ENCODE measurements around the gene EFCAB10.
"Not testable (repeated sequence)": the region's sequence is repeated elsewhere in the genome, so short reads cannot be mapped to it uniquely, and the experiment has no call there.

EFCAB10 gene

DNA sequence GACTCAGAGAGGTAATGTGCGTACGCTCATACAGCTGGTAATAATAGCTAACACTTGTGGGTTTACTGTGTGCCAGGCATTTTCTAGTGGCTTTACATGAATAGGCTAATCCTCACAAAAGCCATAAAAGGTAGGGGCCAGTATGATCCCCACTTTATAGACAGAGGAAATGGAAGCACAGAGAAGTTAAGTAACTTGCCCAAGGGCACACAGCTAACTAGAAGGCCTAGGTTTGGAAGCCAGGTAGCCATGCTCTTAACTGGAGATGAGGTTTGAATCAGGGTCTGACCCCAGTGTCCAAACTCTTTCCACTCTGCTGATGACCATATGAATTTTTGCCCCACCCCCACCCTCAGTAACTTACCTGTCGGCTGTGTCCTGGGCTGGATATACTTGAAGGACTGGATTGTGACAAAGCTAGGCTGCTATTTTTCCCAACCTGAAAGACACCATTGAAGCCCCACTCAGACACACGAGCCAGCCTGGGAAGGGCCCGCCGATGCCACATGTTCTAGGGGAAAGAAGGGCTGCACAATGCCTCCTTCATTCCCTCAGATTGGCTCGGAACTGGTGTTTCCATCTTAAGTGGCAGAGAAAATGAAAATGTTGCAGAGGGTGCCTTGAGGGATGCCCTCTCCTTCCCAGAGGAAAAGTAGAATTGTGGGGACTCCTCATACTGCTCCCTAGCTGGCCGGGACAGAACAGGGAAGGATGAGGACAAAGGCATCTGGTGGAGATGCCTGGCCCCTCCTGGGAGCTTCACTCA lies 29.1 kb upstream of the EFCAB10 start:
- Mint-ChIP-seq H3K4me1 (no peaks in the 10 kb centered on the region), H3K36me3 (peaks cover 7% of the 10 kb centered on the region), H3K27me3 (no peaks in the 10 kb centered on the region), H3K4me3 (no peak overlapping the region), H3K27ac (no peak overlapping the region), H3K9me3 (no peaks in the 10 kb centered on the region)

DNA sequence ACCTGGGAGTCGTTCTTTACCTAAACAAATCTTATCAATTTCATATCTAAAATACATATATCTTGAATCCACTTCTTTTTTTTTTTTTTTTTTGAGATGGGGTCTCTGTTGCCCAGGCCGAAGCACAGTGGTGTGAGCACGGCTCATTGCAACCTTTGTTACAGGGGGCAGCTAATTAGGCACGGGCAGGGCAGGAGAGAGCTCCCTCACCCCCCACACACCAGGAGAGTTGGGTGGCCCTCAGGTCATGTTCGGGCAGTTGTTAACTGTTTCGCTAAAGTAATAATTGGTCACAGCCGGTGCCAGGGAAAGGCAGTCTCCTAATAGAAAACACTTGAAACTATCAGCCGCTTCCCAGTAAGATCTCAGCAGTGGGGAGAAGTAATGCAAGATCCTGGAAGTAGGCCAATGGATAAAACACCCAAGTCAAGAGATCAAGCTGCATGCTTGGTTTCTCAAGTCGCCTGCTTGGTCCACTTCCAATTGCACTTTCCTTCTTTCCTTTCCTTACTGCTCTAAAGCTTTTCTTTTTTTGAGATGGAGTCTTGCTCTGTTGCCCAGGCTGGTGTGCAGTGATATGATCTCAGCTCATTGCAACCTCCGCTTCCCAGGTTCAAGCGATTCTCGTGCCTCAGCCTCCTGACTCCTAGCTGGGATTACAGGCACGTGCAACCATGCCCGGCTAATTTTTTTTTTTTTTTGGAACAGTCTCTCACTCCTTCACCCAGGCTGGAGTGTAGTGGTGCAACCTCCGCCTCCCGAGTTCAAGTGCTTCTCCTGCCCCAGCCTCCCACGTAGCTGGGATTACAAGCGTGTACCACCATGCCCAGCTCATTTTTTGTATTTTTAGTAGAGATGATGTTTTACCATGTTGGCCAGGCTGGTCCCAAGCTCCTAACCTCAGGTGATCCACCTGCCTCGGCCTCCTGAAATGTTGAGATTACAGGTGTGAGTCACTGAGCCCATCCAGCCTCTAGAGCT lies 21.3 kb upstream of the EFCAB10 start:
- no peak overlapping the region for H3K27ac Mint-ChIP-seq

DNA sequence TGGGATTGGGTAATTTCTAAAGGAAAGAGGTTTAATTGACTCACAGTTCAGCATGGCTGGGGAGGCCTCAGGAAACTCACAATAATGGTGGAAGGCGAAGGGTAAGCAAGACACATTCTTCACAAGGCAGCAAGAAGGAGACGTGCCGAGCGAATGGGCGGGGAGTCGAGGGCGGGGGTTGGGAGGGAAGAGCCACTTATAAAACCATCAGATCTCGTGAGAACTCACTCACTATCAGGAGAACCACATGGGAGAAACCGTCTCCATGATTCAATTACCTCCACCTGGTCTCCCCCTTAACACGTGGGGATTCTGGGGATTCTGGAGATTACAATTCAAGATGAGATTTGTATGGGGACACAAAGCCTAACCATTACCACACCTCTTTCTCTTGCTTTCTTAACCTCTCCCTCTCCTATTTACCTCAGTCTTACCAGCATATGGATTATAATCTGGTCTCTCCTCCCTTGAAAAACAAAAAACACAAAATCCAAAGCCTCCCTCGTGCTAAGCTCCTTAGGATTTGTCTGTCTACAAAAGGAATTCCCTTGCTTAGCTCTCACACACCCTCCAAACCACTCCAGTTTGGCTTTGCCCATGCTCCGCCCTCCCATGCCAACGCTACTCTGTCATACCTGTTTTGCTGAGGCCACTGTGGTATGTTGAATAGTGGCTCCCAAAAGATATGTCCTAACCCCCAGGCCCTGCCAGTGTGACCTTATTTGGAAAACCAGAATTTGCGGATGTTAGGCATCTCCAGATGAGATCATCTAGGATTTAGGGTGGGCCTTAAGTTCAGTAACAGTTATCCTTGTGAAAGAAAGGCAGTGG lies 19.6 kb upstream of the EFCAB10 start:
- H3K27me3 Mint-ChIP-seq, result peaks cover 3% of the 10 kb centered on the region

More for the DNA sequence above, 21.3 kb upstream of the EFCAB10 start:
- Mint-ChIP-seq H3K9me3 (no peaks in the 10 kb centered on the region), H3K36me3 (peaks cover 1% of the 10 kb centered on the region), H3K4me1 (no peaks in the 10 kb centered on the region), H3K4me3 (no peak overlapping the region), H3K27me3 (peaks cover 1% of the 10 kb centered on the region)

DNA sequence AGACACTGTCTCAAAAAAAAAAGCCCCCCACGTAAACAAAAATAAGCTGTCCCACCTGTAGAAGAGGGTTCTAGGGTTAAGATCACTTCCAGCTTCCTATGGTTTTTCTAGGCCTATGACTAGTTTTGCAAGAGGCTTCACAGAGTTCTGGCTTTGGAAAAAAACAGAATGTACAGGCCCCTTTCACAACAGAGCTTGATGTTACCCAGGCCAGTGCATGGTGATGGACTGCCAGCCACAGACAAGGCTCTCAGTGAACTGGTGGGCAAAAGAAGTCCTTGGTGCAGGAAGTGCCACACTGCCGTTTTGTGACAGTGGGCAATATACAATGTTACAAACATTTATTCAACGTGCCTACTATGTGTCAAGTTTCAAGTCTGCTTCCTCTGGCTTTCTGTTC lies 18.3 kb upstream of the EFCAB10 start:
- H3K4me3 Mint-ChIP-seq, result no peak overlapping the region
- H3K27ac Mint-ChIP-seq, result no peak overlapping the region
- no peaks in the 10 kb centered on the region for H3K9me3 Mint-ChIP-seq
- H3K36me3 Mint-ChIP-seq, result peaks cover 1% of the 10 kb centered on the region
- peaks cover 3% of the 10 kb centered on the region for H3K27me3 Mint-ChIP-seq
- H3K4me1 Mint-ChIP-seq, result no peaks in the 10 kb centered on the region

More for the DNA sequence above, 19.6 kb upstream of the EFCAB10 start:
- no peaks in the 10 kb centered on the region for H3K9me3 Mint-ChIP-seq
- no peaks in the 10 kb centered on the region for H3K4me1 Mint-ChIP-seq
- H3K4me3 Mint-ChIP-seq, result no peak overlapping the region
- peaks cover 1% of the 10 kb centered on the region for H3K36me3 Mint-ChIP-seq
- H3K27ac Mint-ChIP-seq, result no peak overlapping the region

DNA sequence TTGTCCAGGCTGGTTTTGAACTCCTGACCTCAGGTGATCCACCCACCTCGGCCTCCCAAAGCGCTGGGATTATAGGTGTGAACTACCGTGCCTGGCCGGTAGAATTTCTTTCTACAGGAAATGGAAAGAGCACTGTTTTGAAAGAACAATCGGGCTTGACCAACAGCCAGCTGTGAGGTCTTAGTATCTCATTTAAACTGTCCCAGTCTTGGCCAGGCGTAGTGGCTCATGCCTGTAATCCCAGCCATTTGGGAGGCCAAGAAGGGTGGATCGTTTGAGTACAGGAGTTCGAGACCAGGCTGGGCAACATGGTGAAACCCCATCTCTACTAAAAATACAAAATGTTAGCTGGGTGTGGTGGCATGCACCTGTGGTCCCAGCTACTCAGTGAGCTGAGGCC lies 17.8 kb upstream of the EFCAB10 start:
- H3K9me3 Mint-ChIP-seq, H3K27ac Mint-ChIP-seq, H3K27me3 Mint-ChIP-seq, H3K4me3 Mint-ChIP-seq, H3K4me1 Mint-ChIP-seq, H3K36me3 Mint-ChIP-seq: not testable (repeated sequence)

DNA sequence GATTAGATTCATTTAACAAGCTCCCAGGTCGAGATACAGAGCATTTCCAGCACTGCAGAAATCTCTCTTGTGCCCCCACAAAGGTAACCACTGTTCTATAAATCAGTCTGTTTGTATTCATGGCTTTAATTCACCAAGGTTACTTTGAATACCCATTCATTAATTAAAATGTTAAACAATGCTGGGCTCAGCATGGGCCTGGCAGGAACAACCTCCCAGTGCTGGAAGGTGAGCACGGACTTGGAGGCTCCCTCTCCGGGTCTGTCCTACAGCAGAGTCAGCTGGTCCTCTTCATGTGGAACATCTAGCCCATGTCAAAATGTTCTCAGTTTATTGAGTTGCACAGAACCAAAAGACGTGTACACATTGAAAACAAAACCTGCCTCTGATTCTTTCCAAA lies 15.6 kb upstream of the EFCAB10 start:
- Mint-ChIP-seq H3K4me3 (no peak overlapping the region), H3K4me1 (no peaks in the 10 kb centered on the region), H3K27ac (no peak overlapping the region), H3K36me3 (no peaks in the 10 kb centered on the region), H3K9me3 (no peaks in the 10 kb centered on the region), H3K27me3 (peaks cover 3% of the 10 kb centered on the region)

DNA sequence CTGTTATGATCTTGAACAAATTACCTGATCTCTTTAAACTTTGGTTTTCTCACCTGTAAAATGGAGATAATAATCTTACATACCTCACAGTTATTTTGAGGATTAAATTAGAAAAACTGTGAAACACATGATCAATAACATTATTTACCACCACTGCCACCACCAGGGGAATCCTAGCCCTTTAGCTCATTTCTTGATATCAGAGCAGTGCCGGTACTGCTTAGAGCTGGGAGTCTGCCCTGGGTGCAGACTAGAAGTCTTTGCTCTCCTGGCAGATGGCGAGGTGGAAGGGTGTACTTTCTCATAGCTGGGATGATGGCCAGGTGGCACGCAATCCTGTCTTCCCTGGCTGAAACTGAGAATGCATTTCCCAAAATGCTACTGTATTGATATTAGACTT lies 12.7 kb upstream of the EFCAB10 start:
- Mint-ChIP-seq H3K4me1 (peaks cover 4% of the 10 kb centered on the region), H3K27ac (no peak overlapping the region)

DNA sequence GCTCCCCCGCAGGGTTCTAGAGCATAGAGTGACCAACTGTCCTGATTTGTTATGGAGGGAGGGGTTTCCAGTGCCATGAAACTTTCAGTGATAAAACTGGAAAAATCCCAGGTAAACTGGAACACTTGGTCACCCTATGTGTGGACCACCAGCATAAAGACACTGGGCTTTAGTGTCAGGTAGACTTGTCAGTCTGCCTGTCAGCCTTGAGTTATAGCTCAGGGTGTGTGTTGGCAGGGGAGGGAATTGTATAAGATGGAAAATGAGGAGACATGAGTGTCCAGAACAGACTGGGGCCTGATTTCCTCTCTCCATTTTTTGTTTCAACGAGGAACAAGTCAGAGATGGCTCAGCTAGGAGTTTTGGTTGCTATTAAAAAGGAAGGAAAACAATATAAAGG lies 10.2 kb upstream of the EFCAB10 start:
- H3K27me3 Mint-ChIP-seq, result no peaks in the 10 kb centered on the region
- peaks cover 10% of the 10 kb centered on the region for H3K4me1 Mint-ChIP-seq
- H3K36me3 Mint-ChIP-seq, result no peaks in the 10 kb centered on the region
- H3K27ac Mint-ChIP-seq, result no peak overlapping the region
- no peaks in the 10 kb centered on the region for H3K9me3 Mint-ChIP-seq
- no peak overlapping the region for H3K4me3 Mint-ChIP-seq

More for the DNA sequence above, 12.7 kb upstream of the EFCAB10 start:
- H3K9me3 Mint-ChIP-seq, result no peaks in the 10 kb centered on the region
- H3K36me3 Mint-ChIP-seq, result no peaks in the 10 kb centered on the region
- peaks cover 2% of the 10 kb centered on the region for H3K27me3 Mint-ChIP-seq
- no peak overlapping the region for H3K4me3 Mint-ChIP-seq

DNA sequence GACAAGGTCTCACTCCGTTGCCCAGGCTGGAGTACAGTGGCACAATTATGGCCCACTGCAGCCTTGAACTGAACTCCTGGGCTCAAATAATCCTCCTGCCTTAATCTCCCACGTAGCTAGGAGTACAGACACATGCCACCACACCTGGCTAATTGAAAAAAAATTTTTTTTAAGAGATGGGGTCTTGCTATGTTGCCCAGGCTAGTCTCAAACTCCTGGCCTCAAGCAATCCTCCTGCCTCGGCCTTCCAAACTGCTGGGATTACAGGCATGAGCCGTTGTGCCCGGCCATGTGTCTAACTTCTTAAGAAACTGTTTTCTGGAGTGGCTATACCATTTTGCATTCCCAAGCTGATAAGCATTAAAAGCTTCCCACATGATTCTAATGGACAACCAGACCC lies 9.5 kb upstream of the EFCAB10 start:
- H3K27ac Mint-ChIP-seq, result no peak overlapping the region
- no peaks in the 10 kb centered on the region for H3K36me3 Mint-ChIP-seq
- no peak overlapping the region for H3K4me3 Mint-ChIP-seq
- no peaks in the 10 kb centered on the region for H3K9me3 Mint-ChIP-seq
- H3K4me1 Mint-ChIP-seq, result peaks cover 10% of the 10 kb centered on the region
- no peaks in the 10 kb centered on the region for H3K27me3 Mint-ChIP-seq

DNA sequence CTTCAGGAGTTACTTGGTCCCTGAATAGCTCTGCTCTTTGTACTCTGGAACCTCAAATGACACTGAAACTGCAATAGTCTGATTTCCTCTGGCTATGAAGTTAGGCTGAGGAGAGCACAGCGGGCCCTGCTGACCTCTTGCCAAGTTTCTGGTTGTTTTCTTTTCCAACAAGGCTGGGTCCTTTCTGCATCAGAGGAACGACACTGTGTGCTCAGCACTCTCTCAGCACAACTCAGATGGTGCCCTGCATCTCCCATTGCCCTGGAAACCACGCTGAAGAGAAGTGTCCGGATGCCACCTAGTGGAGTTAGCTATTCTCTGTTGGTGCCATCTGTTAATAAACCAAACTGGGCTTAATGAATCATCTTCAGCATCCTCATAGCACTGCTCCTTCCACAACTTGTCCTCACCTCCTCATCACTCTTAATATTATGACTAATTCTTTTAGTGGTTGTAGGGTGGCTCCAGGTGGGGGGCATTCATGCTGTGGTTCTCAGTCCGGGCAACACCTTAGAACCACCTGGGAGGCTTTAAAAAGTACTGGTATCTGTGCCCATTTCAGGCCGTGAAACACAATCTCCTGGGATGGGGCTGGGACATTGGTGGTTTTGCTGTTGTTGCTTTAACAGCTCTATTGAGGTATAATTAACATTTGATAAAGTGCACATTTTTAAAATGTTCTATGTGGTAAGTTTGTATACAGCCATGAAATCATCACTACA lies 8.2 kb upstream of the EFCAB10 start:
- H3K27ac Mint-ChIP-seq, result no peak overlapping the region
- no peak overlapping the region for H3K4me3 Mint-ChIP-seq

DNA sequence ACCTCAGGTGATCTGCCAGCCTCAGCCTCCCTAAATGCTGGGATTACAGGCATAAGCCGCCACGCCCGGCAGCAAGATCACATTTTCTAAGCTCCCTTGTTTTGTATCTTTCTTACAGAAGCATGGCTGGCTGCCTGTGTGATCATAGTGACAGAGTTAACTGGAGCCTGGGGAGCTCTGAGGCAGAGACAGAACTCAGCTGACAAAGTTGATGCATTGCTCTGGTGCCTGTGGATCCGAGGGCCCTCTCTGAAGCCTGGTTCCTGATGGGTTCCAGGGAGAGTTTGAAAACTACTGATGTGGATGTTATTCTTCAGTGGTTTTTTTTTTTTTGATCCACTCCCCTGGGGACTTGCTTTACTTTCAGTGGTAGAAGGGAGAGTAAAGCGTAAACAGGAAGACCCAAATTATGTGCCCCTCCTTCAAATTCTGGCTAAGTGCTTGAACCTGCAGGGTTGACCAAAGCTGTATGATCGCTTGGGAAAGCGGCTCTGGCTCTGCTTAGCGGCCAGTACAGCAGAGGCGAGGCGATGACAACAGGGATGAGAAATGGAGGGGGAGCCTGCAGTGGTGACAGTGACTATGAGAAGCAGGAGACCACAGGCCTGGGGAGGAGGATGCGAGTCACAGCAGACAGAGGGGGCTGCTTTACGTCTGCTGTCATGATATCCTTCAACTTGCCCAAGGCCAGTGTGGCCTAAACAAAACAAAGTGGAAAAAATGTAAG lies 6.8 kb upstream of the EFCAB10 start:
- H3K27ac Mint-ChIP-seq, result no peak overlapping the region
- H3K4me1 Mint-ChIP-seq, result peaks cover 10% of the 10 kb centered on the region
- H3K4me3 Mint-ChIP-seq, result no peak overlapping the region
- H3K27me3 Mint-ChIP-seq, result no peaks in the 10 kb centered on the region
- H3K36me3 Mint-ChIP-seq, result no peaks in the 10 kb centered on the region
- H3K9me3 Mint-ChIP-seq, result no peaks in the 10 kb centered on the region

More for the DNA sequence above, 8.2 kb upstream of the EFCAB10 start:
- Mint-ChIP-seq H3K4me1 (peaks cover 10% of the 10 kb centered on the region), H3K36me3 (no peaks in the 10 kb centered on the region), H3K27me3 (no peaks in the 10 kb centered on the region), H3K9me3 (no peaks in the 10 kb centered on the region)

DNA sequence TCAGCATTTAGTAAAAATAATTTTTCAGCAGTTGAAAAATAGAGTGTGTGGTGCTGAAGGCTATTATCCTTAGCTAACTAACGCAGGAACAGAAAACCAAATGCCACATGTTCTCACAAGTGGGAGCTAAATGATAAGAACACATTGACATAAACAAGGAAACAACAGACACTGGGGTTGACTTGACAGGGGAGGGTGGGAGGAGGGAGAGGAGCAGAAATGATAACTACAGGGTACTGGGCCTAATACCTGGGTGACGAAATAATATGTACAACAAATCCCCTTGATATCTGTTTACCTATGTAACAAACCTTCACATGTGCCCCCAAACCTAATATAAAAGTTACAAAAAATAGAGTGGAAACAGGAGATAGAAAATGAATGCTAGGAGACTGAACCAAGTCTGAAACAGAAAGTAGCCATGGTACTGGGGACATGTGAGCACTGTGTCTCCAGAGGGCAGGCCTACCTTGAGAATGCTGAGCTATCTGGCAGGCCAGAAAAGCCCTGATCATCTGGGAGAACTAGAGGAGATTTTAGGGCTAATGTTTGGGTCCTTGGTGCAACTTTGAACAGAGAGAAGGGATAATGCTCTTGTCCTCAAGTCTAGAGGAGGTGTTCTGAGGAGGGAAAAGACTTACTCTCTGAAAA lies 4.7 kb upstream of the EFCAB10 start:
- Mint-ChIP-seq H3K4me3 (no peak overlapping the region), H3K27me3 (peaks cover 6% of the 10 kb centered on the region), H3K36me3 (no peaks in the 10 kb centered on the region), H3K4me1 (peaks cover 15% of the 10 kb centered on the region), H3K27ac (no peak overlapping the region), H3K9me3 (no peaks in the 10 kb centered on the region)

DNA sequence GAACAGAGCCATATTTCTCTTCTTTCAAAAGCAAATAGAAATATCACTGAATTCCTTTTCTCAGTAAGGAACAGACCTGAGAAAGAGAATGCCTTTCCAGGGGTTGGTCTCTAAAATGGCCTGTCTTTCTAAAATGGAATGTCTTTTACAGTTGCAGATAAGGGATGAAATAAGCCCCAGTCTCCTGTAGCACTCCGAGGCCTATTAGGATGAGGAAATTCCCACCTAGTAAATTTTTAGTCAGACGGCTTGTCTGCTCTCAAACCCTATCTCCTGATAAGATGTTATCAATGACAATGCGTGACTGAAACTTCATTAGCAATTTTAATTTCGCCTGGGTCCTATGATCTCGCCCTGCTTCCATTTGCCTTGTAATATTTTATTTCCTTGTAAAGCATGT lies 2.9 kb upstream of the EFCAB10 start:
- H3K27ac Mint-ChIP-seq, result no peak overlapping the region
- H3K4me1 Mint-ChIP-seq, result peaks cover 13% of the 10 kb centered on the region
- H3K27me3 Mint-ChIP-seq, result peaks cover 9% of the 10 kb centered on the region
- no peak overlapping the region for H3K4me3 Mint-ChIP-seq
- no peaks in the 10 kb centered on the region for H3K36me3 Mint-ChIP-seq
- H3K9me3 Mint-ChIP-seq, result no peaks in the 10 kb centered on the region

DNA sequence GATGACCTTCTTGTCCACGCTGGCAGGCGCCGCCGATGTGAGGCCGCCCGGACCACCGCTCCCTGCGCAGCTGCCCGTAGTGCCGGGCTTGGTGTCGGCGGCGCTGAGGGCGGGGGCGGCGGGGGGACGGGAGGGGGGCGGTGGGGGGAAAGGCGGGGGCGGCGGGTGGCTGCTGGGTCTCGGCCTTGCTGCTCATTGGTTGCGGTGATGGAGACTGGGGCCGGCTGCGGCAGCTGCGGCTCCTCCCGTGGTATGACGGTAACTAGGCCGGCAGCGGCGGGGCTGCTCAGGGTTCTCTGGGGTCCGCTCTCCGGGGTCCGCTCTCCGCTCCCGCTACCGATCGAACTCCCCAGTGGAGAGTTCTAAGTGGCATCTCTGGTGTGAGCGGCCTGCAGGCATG lies 1.8 kb upstream of the EFCAB10 start:
- peaks cover 8% of the 10 kb centered on the region for H3K4me1 Mint-ChIP-seq
- H3K27me3 Mint-ChIP-seq, result peaks cover 9% of the 10 kb centered on the region
- no peaks in the 10 kb centered on the region for H3K9me3 Mint-ChIP-seq
- no peak overlapping the region for H3K4me3 Mint-ChIP-seq
- no peaks in the 10 kb centered on the region for H3K36me3 Mint-ChIP-seq
- H3K27ac Mint-ChIP-seq, result no peak overlapping the region
